CD4-positive, alpha-beta T cell treated with Interleukin-1 beta for 1 hour (primary cell): ENCODE measurements around the gene SLC10A7.

Experiments
- DNase-seq, 2 donors: peaks; one replicate each; pipeline ENCODE4 v3.0.0-alpha.2; 2020 to 2022

SLC10A7 gene, protein sequence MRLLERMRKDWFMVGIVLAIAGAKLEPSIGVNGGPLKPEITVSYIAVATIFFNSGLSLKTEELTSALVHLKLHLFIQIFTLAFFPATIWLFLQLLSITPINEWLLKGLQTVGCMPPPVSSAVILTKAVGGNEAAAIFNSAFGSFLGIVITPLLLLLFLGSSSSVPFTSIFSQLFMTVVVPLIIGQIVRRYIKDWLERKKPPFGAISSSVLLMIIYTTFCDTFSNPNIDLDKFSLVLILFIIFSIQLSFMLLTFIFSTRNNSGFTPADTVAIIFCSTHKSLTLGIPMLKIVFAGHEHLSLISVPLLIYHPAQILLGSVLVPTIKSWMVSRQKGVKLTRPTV

DNA sequence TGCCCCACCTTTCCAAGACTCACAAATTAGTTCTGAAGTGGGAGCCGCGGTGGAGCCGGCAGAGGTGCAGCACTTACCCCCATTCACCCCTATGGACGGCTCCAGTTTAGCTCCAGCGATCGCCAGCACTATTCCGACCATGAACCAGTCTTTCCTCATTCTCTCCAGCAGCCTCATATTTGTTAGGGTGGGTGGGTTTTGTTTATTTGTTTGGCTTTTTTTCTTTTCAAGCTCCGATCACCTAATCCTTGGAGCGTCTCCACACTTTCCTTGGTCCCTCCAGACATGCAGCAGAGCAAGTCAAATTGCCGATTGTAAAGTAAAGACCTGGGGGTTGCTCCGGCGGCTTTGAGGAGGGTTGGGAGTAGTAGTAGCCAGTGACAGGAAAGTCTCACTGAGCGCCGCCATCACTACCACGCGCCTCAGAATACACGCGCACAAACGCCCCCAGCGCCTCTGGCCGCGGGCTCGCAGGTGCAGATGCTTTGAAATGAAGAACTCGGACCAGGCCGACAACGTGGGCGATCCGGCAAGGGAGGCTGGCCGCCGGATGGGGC lies at the start of gene SLC10A7:
Gene SLC10A7 (minus strand): TSS at position 400 of the 557 bp plus-strand sequence. CDS start 223 bp downstream, at position 177.
- DNase-seq = peak; percentile 69 to 73

DNA sequence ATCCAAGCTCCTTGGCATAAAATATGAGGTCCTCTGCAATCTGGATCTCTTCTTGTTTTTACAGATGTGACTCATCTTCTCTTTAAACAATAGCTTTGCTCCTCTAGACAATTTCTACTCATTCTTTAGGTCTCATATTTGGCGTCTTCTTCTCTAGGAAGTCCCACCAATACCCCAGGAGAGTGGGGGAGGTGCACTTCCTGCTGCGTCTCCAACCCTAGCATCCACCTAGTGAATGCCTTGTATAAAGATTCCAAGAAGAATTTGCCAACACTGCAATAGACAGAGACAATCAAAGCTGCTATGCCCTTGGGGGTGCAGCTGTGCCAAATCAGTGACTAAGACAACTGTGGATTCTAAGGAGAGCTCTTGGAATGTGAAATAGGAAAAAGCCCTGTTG lies 45.7 kb upstream of the SLC10A7 start:
- no peak for DNase-seq

DNA sequence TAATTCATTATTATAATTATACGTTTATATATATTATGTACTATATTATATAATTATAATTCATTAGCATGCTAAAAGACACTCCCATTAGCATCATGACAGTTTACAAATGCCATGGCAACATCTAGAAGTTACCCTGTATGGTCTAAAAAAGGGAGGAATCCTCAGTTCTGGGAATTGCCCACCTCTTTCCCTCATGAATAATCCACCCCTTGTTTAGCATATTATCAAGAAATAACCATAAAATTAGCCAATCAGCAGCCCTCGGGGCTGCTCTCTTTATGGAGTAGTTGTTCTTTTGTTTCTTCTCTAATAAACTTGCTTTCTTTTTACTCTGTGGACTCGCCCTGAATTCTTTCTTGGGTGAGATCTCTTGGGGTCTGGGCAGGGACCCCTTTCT lies 42.8 kb upstream of the SLC10A7 start:
- DNase-seq = no peak

DNA sequence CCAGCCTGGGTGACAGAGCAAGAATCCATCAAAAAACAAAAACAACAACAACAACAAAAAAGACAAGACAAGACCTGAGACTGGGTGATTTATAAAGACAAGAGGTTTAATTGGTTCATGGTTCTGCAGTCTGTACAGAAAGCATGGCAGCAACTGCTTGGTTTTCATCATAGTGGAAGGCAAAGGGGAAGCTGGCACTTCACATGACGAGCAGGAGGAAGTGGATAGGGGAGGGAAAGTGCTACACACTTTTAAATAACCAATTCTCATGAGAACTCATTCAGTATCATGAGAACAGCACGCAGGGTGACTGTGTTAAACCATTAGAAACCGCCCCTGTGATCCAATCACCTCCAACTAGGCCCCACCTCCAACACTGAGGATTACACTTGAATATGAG lies 28.4 kb upstream of the SLC10A7 start:
- no peak for DNase-seq

DNA sequence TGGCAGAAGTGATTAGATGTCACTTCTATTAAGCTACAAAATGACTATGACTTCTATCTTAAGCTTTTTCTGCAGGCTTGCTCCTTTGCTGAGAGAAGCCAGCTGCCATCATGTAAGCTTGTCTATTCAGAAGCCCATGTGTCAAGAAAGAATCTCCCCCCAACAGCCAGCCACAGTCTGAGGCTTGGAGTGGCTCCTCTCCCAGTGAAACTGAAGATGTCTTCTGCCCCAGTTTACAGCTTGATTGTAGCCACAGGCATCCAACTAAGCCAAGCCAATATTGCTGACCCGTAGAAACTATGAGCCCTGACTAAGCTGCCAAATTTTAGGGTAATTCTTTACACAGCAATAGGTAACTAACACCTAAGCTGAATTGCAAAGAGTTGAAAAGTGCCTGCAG lies 26.7 kb upstream of the SLC10A7 start:
- no peak for DNase-seq

DNA sequence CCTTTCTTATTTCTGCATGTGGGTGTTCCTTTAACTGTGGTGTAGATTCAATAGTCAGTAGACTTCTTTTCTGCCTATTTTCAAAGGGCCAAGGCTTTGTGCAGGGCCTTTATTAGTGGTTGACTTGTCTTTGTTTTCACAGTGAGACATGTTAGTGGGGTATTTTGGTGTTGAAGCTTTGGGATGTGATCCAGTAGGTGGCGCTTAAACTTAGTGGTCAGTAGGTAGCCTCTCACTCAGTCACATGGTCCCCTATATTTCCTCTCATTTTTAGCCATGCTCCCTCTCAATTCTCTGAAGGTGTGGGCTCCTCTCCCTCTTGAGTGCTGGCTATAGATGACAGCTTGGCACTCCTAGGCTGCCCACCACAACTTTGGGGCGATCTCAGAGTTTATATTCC lies 23.4 kb upstream of the SLC10A7 start:
- DNase-seq = no peak

DNA sequence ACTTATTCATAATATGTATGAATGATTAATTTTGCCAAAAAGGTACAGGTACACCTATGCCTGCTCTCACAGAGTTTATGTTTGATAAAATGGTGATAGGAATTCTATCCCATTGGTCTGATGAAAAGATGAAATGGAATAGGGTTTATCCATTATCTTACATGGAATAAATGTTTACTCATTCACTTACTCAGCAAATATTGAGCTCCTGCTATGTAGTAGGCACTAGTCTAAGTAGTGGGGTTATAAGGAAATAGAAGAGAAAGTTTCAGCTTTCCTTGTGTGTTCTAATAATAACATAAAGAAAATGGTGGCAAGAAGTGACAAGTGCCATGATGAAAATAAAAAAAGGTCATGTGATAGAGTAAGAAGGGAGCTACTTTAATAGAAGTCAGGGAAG lies 12.4 kb upstream of the SLC10A7 start:
- no peak for DNase-seq

DNA sequence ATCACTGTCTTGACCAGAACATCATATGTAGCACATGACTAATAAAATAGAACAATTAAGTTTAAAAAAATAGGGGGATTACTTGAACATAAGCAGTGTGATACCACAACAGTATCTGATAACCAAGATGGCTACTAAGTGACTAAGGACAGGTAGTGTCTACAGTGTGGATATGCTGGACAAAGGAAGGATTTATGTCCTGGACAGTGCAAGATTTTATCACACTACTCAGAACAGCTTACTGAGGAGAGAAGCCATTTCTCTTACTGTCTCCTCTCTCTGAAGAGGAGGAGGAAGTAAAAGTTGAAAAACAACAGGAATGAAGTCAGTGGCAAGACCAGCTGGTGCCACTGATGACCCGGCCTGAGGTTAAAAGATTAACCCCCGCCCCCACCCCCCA lies 4.0 kb upstream of the SLC10A7 start:
- no peak for DNase-seq

DNA sequence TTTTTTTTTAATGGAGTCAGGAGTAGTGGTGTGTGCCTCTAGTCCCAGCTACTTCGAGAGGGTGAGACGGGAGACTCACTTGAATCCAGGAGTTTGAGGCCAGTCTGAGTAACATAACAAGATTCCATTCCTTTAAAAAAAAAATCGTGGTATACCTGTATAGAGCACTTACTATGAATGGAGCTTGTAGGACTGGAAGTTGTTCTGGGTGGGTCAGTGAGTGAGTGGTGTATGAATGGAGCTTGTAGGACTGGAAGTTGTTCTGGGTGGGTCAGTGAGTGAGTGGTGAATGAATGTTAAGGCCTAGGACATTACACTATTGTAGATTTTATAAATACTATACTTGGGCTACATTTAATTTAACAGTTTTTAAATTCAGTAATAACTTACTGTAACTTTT lies 2.9 kb upstream of the SLC10A7 start:
- DNase-seq = no peak

DNA sequence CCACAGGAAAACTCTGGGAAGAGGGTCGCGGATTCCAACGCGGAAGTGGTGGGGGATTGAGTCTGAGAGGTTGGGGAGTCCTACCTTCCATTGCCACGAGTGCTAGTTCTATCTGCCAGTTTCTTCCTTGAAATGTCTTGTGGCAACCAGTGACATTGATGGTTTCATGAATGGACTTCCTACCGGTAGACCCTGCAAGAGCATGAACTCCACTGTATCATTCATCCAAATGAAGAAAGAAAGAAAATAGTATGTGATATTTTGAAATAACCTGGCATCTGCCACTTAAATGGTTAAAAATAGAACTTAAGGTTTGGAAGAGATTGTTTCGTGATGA lies 1.1 kb upstream of the SLC10A7 start:
- DNase-seq = peak in 1 of 2 donors; percentile 33

DNA sequence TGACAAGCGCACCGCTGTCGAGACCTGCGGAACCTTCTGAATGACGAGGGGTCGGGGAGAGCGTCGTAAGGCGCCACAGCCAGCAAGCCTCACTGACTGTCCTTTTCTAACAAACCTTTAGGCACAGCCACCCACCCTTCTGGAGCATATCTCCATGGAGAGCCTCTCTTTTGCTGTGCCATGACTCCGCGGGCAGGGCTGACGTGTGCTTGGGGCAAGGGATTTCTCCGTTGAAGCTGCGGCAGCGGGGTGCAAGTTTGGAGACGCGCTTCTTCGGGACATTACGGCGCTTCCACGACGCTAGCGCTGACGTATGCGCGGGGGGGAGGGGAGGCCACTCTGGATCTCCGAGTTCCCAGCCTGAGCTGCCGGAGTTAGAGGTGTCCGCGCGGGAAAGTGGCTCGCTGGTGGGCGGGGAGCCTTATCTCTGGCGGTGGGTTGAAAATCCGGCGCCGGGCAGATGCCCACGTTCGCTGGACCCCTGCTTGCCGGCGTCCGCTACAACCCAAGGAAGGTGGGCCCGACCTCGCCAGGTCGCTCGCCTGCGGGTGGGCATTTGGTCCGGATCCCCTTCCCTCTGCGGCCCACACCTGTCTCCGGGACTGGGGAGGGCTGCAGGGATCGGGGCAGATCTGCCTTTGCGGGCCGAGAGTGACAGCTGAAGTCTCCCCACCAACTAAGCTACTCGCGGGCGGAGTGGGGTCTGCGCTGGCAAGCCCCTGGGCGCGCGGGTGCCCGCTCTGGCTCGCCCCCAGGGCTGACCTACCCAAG lies 543 bp upstream of the SLC10A7 start:
- peak; percentile 83 to 84 for DNase-seq

DNA sequence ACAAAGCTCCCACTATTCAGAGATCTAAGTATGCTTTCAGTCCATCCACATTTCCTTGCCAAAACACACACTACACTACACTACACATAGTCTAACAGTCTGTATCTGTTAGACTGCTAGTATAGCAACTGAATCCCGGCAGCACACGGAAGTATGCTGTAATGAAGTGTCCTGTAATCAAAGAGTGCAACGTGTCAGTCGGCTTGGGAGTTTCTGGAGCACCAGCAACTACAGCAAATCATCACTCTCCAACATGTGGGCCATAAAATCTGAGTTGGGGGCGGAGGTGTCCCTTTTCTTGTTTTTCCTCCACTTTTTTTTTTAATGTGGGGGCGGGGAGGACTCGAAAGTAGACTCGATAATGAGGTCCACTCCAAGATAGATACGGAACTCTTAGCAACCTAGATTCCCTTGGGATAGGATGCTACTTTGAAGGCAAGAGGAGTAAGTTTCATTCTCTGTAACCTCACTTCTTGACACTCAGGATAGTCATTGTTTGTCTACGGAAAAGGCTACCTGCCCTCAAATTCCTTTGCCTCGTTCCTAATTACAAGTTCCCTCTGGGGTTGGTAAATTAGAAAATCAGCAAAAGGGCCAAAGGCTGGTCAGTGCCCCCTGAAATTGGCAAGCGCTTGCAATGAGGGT lies 722 bp downstream of the SLC10A7 start:
- DNase-seq = peak; percentile 30 to 31

DNA sequence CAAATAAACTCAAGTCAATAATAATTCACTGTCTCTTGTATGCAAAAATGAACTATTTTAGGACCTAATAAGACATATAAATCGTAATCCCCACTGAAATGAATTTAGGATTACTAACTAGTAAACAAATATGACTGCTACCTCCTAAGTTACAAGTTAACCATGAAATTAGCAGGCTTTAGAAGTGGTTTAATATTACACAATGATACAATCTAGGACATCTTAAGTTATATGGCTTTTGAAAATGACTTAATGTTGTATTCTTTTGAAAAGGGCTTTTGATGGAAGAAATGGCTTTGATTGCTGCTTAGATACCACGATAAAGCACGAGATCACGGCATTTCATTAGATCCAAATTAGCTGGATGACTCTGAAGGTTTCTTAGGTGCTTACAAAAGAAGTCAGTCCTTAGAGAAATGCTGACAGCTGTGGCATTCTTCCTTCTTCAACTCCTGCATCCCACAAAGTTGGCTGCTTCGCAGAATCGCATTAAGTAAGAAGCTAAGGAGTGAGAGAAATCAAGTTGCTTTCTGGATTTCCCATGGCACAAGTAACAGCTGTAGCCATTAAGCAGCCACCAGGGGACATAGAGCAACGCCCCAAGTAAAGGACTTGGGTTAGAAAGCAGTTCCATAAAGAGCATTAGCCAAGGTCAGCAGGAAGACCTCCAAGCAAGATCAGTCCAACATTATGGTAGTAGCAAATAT lies 6.9 kb downstream of the SLC10A7 start:
- DNase-seq = no peak

DNA sequence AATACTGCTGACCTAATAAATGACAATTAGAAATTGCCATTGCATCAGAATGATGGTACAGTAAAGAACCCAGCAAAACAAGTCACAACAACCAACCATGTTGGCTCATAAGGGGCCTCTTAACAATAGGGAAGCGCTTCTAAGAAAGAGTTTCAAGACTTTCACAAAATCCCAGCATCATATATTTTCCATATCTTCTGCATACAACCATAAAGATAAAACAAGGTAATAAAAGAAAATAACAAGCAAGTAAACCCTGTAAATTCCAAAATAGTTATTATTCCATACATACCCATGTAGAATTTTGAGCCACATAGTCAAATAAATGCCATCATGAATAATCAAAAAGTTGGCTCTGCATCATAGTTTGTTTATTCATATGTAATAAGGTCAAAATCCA lies 8.2 kb downstream of the SLC10A7 start:
- no peak for DNase-seq

DNA sequence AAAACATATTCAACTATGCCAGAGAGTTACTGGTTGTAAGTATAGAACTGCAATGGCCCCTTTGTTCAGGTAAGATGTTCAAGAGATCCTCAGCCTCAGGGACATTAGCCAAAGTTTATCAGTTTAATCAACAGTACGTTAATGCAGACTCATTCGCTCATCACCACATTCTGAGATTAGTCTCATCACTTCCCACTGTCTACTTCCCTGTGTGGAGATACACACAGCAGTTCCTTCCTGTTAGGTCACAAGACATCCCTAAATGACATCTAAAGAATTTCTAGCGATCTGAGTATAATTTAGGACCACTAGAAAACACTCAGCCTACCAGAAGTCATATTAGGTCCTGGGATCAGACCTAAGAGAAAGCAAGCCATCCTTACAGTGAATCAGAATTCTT lies 10.4 kb downstream of the SLC10A7 start:
- no peak for DNase-seq

DNA sequence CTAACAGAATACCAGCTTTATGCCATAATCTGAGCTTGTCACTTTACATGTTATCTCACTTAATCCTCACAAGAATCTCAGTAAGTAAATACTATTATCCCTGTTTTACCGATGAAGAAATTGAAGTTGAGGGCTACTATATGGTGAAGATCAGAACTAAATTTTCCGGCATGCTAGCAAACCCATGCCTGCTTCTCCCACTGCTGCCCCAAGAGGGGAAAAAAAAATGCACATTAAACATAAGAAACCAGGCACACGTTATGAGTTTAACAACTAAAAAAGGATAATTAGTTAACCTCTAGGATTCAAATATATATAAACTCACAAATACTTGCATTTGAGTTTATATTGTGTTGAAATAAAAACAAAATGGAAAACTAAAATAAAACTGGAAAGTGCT lies 10.8 kb downstream of the SLC10A7 start:
- DNase-seq = no peak

DNA sequence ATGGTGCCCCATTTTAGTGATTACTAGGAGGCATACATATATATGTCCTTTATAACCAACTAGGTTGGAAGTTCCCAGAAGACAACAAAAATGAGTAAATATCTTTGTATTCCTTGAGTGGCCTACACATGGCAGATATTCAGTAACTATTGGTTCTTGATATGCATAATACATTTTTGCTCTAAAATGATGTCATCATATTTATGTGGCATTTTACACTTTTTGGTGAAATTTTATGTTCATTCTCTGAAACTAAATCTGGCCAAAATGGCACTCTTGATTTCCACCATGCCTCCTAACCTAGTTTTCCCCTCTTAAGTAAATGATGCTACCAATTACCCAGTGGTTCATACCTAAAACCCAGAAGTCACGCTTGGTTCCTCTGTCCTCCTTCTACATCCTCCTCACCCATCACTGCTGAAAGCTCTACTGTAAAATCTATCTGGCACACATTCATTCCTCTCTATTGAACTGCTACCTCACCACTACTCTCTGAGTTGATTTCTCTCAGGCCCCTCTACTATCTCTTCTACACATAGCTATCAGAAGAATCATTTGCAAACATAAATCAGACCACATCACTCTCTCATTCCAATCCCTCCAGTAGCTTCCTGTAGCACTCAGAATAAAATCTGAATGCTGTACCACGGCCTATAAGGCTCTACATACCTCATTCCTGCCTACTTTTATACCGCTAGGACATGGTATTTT lies 13.4 kb downstream of the SLC10A7 start:
- no peak for DNase-seq

DNA sequence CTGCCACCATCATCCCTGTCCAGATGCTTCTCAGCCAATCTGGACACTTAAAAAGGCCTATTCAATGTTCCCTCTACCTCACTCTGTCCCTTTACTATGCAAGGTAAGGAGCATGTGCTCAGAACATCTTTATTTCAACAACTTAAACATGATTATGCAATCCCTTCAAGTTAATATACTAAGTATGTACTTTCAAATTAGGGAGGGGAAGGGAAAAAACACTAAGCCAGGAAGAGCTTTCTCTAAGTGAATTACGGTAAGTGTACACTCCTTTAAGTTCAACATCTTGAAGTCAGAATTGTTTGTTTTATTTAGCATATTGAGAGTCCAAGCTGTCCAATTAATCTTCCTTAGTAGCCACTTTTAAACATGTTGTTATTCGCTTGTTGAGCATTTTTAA lies 14.1 kb downstream of the SLC10A7 start:
- DNase-seq = no peak

DNA sequence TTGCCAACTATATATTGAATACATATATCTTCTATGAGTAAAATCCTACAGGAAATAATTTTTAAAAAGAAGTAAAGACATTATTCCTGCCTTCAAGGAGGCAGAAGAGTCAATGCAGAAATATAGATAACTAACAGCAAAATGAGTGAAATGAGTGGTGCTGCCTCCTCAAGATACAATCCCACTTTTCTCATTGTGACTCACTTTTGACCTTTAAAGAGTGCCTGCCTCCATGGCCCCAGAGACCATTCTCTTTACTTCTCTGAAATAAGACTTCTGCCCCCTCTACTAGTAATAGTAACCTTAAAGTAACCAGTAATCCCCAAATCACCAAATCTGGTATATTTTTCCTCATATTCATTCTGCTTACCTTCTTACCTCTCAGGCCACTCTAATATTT lies 15.5 kb downstream of the SLC10A7 start:
- no peak for DNase-seq

DNA sequence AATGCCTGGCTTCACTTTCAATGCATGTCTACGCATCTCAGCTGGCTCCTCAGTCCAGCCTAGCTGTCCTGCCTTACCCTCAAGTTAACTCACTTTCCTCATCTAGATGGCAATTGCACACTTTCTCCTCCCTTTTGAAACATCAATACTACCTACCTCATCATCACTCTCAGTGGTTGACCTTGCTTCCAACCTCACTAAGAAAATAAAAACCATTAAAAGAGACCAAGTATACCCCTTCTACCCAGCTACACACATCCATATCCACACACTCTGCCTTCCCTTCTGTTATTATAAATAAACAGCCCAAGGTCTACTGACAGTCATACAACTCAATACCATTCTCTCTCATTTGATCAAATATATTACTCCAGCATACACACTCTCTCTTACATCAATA lies 21.5 kb downstream of the SLC10A7 start:
- DNase-seq = no peak

DNA sequence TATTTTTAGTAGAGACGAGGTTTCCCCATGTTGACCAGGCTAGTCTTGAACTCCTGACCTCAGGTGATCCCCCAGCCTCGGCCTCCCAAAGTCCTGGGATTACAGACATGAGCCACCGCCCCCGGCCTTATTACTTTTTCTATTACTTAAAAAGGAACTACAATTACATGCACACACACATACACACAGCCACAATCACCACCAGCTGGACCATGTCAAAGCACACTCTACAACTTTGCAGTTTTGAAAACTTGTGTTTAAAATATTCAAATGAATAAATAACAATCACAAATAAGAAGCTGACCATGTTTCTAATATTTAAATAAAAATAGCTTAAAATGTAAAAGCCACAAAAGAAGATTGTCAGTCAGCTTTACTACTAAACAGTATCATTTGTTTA lies 23.4 kb downstream of the SLC10A7 start:
- no peak for DNase-seq

DNA sequence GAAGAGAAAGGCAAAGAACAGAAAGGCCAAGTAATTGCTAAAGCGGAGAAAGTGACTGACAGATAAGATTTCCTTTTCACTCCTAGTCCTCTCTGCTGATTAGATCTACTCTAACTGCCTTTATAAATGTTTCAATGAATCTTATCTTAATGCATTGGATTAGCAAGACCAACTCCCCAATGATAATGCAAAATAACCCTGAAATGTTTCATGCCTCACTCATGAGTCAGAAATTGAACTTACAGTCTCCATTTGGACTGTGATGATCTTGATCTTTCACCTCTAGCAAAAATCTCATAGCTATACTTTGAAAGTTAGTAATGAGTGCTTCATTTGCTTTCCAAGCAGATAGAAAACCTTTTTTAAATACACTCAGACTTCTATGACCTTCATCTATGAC lies 26.5 kb downstream of the SLC10A7 start:
- no peak for DNase-seq

DNA sequence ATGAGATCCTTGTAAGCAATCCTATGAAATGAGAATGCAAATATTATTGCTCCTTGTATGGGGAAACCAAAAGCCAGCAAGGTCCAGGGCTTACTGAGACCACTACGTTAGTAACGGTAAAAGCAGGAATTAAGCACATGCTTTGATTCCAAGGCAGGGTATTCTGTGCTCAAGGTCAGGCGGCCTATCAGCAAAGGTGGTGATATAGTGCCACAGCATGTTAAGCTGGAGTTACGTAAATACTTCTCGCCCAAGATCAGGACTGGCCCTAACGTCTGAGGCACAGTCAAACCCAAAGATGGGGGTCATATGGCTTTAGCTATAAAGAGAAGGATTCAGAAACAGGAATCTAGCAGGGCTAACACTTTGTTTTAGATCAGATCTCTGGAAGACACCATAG lies 27.6 kb downstream of the SLC10A7 start:
- no peak for DNase-seq
